PC-9 (cell line): ENCODE measurements around the gene YIPF5.

Experiments used
- CTCF ChIP-seq: fragments of 200-600 bp; sonication (generic); conservative IDR thresholded peaks from 2 replicates; pipeline ENCODE4 v1.6.1; 2017; ENCODE audit warnings: mixed run types, antibody characterized with exemption, mild to moderate bottlenecking, moderate library complexity
- EZH2 ChIP-seq: fragments of 200-600 bp; sonication (generic); IDR thresholded peaks from 2 replicates; pipeline ENCODE4 v1.8.0; 2017; ENCODE audit warnings: antibody characterized with exemption, low read depth

- TF ChIP-seq CTCF (no peak), EZH2 (no peak)
Measured at GRCh38 chr5:144177548-144177947, 7.1 kb upstream of the YIPF5 start.
